G401.6 (cell line): ENCODE measurements around the gene PROK2.

ENCODE experiments used
- FAIRE-seq: peaks from 2 replicates; lab custom pipeline; 2012; peaks lifted over from hg19 to GRCh38; lab: Jason Lieb, UNC

PROK2 gene

DNA sequence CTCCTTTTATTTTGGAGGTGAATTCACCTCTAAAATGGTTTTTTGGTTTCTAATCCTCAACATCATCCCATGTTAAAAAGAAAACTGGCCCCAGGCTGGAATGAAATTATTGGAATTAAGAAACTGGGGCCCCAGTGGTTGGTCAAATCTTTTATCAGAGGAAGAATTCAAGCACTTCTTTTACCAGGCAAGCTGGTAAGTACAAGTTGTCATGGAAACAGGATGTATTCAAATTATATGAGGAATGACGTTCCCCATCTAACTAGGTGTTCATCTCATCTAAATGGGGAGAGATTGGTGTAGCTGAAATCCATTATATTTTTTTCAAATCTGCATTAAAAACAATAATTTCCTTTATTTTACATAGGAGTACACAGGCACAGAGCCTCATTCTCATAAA is 50.1 kb downstream of the PROK2 start:
- FAIRE-seq = no peak

DNA sequence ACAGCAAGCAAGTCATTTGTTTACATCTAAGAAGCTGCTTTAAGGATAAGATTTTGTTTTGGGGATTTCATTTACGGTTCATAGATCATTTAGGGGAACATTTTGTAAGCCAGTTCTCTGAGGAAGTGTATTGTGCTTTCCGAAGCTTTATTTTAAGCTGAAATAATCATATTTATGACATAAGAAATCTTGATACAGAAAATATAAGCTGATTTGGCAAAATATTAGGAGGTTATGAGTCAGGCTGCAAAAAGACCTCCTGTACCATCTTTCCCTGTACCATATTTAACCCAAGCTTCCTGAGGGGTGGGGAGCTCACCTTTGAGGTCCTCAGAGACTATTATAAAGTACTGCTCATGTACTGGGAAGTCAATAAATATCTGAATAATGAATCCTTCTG is 51.6 kb downstream of the PROK2 start:
- FAIRE-seq = no peak

DNA sequence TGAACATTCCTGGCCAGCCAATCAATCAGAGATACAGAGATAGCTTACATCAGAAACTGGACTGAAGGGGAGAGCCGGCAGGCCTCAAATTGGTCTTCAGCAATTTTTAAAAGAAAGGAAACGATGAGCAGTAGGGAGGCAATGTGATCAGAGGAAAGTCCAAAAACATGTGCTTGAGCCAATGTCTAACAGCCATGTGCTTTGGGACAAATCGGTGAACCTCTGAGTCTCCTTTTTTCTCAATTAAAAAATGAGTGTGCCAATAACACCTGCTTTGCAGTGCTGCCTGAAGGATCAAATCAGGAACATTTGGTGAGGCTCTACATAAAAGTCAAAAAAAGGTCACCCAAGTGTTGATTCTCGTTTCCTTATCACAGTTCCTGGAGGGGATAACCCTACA is 52.3 kb downstream of the PROK2 start:
- FAIRE-seq = no peak

DNA sequence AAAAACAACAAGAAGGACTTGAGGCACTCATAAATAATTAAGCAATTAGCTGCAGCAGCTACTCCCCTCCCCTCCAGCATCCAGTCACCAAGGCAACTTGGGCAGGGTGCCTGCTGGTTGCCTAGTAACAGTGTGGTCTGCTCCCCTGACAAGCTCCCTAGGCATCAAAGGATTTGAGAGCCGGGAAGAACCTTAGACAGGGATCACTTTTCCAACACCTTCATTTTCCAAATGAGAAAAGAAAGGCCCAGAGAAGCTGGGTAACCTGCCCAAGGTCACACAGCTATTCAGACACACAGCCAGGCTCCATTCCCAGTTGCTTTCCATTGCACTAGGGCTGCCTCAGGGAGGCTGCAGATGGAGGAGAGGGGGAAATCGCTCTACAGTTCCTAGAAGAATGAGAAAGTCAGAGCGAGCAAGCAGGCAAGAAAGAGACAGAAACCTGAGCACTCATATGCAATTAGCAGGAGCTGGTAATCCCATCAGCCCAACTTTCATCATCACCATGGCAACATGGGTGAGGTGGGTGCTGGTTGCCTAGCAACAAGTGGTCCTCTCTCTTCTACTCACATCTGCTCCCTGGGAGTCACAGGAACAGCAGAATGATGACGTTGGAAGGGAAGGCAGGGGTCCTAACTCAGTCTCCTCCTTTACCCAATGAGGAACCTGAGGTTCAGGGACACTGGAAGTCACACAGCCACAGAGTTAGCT is 56.2 kb downstream of the PROK2 start:
- no peak for FAIRE-seq

DNA sequence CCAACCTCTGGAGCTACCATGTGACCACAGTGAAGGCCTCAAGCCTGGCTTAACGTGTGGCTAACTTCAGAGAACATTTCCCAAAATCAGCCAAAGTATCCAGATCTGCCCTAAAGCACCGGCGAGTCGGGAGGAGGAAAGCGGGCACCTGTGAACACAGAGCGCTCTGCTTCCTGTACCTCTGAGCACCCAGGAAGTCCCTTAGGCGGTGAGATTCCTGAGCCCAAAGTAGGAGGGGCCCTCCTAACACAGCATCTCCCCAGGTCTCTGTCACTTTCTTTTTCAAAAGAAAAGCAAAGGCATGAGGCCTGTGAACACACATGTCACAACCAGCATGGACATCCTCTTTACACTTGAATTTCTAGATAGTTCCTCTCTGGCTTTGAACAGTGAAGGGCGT is 58.8 kb downstream of the PROK2 start:
- no peak for FAIRE-seq

DNA sequence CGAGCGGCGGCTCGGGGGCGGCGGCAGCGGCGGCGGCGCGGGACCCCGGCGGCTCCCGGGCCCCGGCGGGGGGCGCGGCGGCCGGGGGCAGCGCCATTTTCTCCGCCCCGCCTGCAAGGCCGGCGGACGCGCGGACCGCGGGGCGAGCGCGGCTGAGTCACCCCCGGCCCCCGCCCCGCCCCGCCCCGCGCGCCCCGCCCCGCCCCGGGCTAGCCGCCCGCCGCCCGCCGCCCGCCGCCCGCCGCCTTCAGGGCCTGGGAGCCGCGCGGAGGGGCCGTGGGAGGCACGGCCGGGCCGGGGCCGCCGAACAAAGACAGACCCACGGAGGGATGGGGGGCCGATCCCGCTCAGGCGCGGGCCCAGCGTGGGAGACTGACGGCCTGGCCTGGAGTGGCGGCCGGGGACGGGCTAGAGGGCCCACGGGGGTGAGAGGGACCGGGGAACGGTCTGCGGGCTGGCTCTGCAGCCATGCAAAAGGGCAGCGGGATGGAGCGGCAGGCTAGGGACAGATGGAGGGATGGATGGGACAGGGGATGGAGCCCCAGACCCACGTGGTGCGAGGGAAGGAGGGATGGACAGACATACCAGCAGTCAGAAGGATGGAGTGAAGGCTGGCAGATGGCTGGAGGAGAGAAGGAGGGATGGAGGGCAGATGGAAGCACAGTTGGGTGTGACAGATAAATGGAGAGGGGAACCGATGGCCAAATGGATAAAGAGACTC is 59.5 kb downstream of the PROK2 start, which contains the start of gene EIF4E3:
Gene EIF4E3, minus strand, starts transcription at position 132 of the 721 bp plus-strand sequence. Its CDS starts 35 bp downstream, at position 97.
- FAIRE-seq = no peak

DNA sequence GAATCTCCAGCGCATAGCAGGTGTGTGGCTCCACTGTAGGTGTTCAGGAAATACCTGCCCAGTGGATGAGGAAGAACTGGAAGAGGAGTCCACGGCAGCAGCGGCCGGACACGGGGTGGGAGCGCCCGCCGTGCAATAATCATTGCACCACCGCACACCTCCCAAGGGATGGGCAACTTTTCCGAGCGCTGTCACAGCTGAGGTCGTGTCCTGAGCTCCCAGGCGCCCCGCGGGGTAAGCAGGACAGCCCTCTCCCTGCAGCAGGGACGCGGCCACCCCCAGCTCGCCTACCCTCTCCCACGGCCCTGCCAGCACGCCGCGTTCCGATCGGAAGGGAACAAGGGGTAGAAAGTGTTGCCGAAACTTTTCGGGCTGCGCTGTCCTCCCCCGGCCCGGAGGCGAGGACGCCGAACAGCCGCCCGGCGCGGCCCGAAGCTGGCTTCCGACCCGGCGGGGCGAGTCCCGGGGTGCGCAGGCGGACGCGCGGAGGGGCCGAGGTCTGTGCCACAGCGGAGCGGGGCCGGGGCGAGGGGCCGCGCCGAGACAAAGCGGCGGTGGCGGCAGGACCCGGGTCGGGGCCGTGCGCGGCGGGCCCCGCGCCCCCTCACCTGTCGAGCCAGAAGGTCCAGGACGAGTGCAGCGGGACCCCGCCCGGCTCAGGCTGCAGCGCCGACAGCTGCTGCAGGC is 60.2 kb downstream of the PROK2 start:
- no peak for FAIRE-seq

DNA sequence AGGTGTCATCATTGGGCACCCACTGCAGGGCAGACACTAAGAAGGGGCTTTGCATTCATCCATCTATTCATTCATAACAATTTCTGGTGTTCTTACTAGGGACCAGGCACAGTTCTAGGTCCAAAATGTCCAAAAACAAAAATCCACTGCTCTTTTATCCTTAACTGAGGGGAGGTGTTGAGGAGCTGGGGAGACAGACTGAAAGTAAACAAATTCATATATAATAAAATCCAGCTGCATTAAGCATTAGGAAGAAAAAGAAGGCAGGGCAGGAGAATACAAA is 60.8 kb downstream of the PROK2 start:
- no peak for FAIRE-seq

DNA sequence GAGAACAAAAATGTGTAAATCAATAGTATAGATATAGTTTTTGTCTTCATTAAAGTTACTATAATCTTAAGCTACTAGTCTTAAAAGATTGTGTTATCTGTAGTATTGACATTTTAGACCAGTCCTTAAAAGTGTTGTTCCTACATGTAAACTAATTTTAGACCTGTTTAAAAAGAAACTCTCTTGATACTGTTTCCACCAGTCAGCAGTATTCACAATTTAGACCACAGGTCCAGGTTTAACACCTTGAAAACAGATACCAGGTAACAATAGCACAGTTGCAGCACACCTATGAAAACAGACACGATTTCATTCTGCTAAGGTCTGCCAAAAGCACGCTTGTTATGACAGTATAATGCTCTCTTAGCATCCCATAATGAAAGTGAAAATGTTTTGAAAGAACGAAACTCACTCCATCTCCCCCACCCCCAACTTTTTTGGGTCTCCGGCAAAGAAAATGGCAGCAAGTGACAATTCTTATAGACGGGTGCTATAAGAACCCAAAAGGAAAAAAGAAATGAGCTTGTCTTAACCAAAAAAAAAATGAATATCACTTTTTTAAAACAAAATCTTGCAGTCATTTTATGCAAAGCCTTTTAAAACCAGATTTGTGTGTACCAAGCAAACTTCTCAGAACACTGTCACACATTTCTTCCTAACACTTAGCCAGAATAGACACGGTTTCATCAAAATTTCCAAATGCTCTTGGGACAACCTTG is 61.3 kb downstream of the PROK2 start:
- FAIRE-seq = no peak

DNA sequence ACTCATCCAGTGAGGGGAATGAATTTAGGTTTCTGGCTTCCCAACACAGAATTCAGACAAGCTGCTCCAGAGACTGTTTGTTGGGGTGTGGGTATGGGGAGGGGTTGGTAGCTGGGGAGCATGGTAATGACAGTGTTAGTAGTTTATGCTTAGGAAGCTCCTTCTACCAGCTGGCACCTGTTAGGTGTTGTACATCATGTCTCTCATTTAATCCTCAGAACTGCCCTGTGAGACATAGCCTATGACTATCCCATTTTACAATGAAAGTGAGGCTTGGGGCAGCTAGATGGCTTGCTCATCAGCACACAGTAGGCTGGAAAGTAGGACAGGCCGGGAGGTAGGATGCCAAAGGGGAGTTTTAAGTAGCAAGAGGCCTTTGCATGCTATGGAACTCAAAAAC is 62.3 kb downstream of the PROK2 start:
- no peak for FAIRE-seq
